GM19240 (cell line): Measurements from ENCODE around the gene DSCAML1.

ENCODE experiments used
- DNase-seq: peaks from one replicate; pipeline ENCODE4 v3.0.0; 2011; ENCODE audit warnings: low spot score; ENCODE audit not compliant: insufficient read length

DSCAML1 gene

GRCh38 chr11:117616979-117617378 lies 180.0 kb downstream of the DSCAML1 start:
- no peak for DNase-seq

- no peak for DNase-seq
Measured at GRCh38 chr11:117614728-117615127, 182.3 kb downstream of the DSCAML1 start.

- no peak for DNase-seq
Measured at GRCh38 chr11:117613521-117613920, 183.5 kb downstream of the DSCAML1 start.

- DNase-seq, result no peak
Measured at GRCh38 chr11:117612177-117612576, 184.8 kb downstream of the DSCAML1 start.

- no peak for DNase-seq
Measured at GRCh38 chr11:117610901-117611300, 186.1 kb downstream of the DSCAML1 start.

- no peak for DNase-seq
Measured at GRCh38 chr11:117610045-117610444, 187.0 kb downstream of the DSCAML1 start.

GRCh38 chr11:117607449-117607848 lies 189.6 kb downstream of the DSCAML1 start:
- no peak for DNase-seq

- DNase-seq, result peak; percentile 53
Measured at GRCh38 chr11:117606790-117607189, 190.2 kb downstream of the DSCAML1 start.

- DNase-seq, result peak; percentile 55
Measured at GRCh38 chr11:117606211-117606610, 190.8 kb downstream of the DSCAML1 start.

- no peak for DNase-seq
Measured at GRCh38 chr11:117605331-117605730, 191.7 kb downstream of the DSCAML1 start.

GRCh38 chr11:117604336-117604995 lies 192.6 kb downstream of the DSCAML1 start:
- DNase-seq, result no peak

- no peak for DNase-seq
Measured at GRCh38 chr11:117603932-117604331, 193.1 kb downstream of the DSCAML1 start.

GRCh38 chr11:117601006-117601708 lies 195.9 kb downstream of the DSCAML1 start:
- DNase-seq, result no peak

- no peak for DNase-seq
Measured at GRCh38 chr11:117600234-117600783, 196.7 kb downstream of the DSCAML1 start.

- no peak for DNase-seq
Measured at GRCh38 chr11:117597071-117597470, 199.9 kb downstream of the DSCAML1 start.

GRCh38 chr11:117595440-117595839 lies 201.6 kb downstream of the DSCAML1 start:
- no peak for DNase-seq

- DNase-seq, result no peak
Measured at GRCh38 chr11:117594721-117595120, 202.3 kb downstream of the DSCAML1 start.

- DNase-seq, result no peak
Measured at GRCh38 chr11:117593065-117593464, 204.0 kb downstream of the DSCAML1 start.

- DNase-seq, result no peak
Measured at GRCh38 chr11:117591316-117592039, 205.5 kb downstream of the DSCAML1 start.

- DNase-seq, result no peak
Measured at GRCh38 chr11:117589063-117589462, 208.0 kb downstream of the DSCAML1 start.

- DNase-seq, result no peak
Measured at GRCh38 chr11:117588166-117588810, 208.7 kb downstream of the DSCAML1 start.

- DNase-seq, result no peak
Measured at GRCh38 chr11:117587416-117587815, 209.6 kb downstream of the DSCAML1 start.
